Activated CD4-positive, alpha-beta T cell treated with anti-CD3 and anti-CD28 coated beads, Interleukin-2, Interleukin-6, amounts not matched to agents 100 ng/mL and 50 ng/mL, durations not matched to agents 16 hours and 8 hours (primary cell): ENCODE measurements around the gene CFP.
"Not testable (repeated sequence)": the region's sequence is repeated elsewhere in the genome, so short reads cannot be mapped to it uniquely, and the experiment has no call there.

Source experiments
- DNase-seq: peaks from one replicate; pipeline ENCODE4 v3.0.0-alpha.2; 2020

CFP gene

DNA sequence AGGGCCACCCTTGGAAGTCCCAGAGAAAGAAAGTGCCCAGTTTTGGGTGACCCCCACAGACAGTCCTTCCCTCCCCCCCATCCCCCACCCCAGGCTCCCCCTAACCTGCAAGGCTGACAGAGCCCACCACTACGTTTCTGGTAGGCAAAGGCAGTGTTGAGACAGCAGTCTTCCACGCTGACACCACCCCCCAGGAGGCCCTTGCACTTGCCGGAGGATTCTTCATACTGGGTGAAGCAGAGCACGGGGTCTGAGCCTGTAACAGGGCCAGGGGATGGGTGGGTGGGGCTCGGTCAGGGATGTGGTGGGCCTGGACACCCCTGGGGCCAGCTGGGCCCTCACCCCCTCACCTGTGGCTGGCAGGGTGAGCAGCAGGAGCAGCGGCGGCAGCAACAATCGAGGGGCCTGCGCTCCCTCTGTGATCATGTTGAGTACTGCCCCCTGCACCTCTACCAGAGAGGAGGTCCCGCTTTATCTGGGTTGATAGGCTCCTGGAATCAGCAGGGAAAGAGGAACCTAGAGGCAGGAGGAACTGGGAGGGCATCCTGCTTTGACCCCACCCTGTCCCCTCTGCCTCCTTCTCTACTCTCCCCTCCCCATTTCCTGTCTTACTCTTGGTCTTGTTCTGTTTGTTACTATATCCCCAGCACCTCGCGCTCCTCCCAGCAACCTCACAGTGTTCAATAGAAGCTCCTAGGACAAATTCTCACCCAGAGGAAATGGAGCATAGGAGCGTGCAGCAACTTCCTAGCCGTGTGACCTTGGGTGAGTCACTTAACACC, at the start of gene CFP:
Gene CFP, minus strand, starts transcription at position 512 of the 782 bp plus-strand sequence. Its CDS starts 86 bp downstream, at position 426.
- DNase-seq, result no peak

GRCh38 chrX:47675959-47676859, 46.5 kb upstream of the CFP start:
- not testable (repeated sequence) for DNase-seq

DNA sequence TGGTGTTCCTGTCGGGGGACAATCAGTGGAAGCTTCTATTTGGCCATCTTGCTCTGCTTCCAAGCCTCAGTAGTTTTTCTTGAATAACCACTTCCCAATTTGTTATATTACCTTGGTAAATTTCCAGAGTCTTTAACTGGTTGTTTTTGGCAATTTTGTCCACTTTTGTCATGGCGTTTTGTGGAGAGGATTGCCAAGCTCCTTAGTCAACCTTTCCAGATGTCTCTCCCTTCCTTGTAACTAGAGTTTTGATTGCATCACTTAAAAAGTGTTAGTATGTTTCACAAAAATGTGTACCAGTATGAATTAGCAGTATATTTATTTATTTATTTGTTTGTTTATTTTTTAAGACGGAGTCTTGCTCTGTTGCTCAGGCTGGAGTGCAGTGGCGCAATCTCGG, 45.0 kb upstream of the CFP start:
- DNase-seq, result no peak

- DNase-seq, result not testable (repeated sequence)
Measured at GRCh38 chrX:47665797-47666196, 36.1 kb upstream of the CFP start.

GRCh38 chrX:47664737-47665136, 35.0 kb upstream of the CFP start:
- no peak for DNase-seq

DNA sequence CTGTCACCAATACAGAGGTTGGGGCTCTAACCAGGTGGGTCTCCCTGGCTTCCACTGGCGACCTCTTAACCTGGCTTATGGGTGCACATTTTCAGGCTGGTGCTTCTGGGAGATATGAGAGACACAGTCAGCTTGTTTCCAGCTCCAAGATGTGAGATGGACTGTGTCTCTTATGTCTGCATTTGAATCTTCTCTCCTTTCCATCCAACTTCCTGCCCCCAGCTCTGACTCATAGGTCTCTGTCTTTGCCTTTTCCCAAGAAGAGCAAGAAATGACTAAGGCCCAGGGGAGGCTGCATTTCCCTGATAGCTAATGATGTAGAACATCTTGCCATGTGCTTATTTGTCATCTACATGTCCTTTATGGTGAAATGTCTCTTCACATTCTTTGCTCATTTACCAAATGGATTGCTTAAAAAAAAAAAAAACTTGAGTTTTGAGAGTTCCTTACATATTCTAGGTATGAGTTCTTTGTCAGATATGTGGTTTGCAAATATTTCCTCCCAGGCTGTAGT, 32.5 kb upstream of the CFP start:
- peak; percentile 75 for DNase-seq

DNA sequence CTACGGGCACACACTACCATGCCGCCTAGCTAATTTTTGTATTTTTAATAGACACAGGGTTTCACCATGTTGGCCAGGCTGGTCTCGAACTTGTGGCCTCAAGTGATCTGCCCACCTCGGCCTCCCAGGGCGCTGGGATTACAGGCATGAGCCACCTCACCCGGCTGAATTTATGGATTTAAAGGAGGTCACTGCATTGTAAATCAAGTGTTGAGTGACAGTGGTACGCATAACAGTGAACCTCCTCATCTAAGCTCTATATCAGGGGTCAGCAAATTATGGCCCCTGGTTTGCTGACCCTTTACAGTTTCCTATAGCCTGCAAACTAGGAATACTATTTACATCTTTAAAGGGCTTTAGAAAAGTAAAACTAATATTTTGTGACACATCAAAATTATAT, 31.8 kb upstream of the CFP start:
- DNase-seq, result no peak

DNA sequence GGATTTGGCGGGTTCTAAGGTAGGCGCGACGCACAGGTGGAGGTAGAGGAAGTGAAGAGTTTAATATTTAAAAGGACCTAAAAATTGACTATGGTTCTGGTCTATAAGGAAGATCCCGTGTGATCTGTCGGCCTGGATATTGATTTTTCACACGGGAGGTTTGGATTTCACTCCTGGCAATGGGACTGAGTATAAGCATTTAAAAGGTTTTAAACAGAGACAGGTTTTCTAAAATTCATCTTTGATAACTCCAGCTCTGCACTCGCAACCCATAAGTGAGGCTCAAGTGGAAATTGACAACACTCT, 29.6 kb upstream of the CFP start:
- DNase-seq, result no peak

DNA sequence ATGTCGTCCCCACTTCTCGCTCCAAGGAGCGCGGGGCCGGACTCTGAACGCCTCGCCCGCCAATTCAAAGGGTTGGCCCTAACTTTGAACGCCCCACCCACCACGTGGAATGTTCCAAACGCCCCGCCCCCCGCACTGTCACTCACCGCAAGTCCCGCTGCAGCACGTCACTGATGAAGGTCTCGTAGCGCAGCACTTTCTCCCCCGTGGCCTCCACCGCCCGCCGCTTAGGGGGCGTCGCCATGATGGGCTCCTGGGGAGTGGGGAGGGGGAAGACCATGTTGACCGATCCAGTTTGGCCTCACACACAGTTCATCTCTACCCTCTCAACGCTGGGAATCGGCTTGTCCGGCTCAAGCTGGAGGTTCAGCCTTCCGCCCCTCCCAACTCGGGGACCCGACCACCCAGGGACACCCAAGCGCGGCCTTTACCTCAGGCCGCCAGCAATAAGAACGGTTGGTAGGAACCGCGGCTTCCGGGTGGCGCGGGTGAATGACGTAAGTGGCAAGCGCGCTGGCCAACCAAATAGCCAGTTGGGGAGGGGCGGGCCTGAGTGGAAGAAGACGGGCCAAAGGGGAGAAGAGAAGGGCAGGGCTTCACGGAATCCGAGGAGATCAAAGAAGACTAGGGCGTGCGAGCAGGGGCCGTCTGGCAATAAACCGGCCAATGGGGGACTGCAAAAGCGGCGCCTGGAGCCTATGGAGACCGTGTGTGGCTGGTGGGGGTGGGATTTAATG, 29.1 kb upstream of the CFP start, which contains the start of gene UXT:
Gene UXT, minus strand, starts transcription at position 497 of the 737 bp plus-strand sequence. Its CDS starts 253 bp downstream, at position 244.
- DNase-seq, result peak; percentile 94

- DNase-seq, result no peak
Measured at GRCh38 chrX:47658301-47658683, 28.6 kb upstream of the CFP start.

DNA sequence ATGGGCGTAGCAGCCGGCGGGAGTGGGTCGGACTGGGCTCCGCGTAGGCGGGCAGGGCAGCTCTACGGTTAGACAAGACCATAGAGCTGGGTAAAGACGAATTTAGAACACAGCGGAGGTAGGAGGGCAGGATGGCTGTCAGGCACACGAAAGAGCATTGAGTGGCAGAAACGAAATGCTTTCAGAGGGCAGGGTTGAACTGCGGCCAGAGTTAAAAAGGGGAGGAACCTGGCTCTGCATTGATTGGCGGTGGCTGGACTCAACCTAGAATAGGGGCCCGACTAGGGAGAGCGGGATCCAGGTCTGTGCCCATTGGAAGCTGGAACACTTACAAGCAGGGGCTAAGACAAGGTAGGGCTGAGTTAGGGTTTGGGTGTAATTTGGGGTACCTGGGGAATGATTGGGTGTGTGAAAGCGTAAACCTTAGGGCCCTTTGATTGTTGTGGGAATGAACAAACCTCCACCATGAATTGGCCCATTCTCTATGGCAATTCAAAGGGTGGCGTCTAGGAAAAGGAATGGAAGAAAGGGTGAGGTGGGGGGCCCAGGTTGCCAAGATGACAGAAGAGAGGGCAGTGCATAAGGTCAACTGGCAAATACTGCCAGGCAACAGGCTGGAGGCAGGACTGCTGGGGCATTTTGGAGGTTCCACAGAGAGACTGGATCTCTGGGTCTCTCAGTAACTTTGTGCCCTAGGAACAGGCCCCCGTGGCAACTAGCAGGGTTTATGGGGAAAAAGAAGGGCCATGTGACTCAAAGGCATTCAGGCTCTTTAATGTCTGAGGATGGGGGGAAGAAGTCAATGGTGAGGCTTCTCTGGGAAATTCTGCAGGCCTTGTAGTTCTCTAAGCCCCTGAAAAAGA, 21.5 kb upstream of the CFP start:
- no peak for DNase-seq

DNA sequence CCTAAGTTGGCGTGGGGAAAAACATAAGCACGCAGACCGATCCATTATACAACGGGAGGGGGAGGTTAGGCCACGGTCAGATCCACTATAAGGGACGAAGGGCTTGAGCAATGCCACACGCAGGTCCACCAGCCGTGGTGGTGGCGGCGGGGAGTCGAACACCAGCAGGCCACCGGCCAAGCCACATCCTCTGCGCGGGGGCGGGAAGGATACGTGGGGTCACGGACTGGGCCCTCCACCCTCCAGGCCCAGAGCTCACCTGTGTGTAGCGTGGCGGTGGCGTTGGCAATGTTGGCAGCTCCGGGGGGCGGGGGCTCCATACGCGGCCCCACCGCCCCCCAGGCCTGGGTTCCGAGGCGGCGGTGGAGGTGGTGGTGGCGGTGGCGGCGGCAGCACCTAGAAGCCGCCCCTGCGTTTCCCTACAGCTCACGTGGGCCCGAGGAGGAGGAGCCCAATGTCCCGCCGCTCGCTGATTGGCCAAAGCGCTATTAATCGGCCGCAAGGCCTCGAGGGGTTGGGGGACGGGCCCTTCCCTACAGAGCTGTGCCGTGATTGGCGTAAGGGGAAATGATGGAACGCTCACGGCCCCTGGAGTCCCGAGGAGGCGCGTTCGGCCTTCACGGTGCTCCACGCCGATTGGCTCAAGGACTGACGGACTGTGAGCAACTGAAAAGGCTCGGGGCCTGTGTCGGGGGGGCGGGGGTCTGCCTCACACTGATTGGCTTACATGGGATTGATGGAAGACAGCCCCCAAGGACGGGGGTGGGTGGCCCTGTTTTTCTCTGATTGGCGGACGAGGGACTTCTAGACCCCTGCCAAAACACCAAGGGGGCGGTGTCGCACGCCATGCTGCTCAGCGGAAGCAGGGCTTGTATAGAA, 20.7 kb upstream of the CFP start, which contains the start of gene ELK1:
Gene ELK1, minus strand, starts transcription at position 400 of the 879 bp plus-strand sequence. CDS start 9,122 bp downstream, outside the sequence.
- DNase-seq, result peak; percentile 93

DNA sequence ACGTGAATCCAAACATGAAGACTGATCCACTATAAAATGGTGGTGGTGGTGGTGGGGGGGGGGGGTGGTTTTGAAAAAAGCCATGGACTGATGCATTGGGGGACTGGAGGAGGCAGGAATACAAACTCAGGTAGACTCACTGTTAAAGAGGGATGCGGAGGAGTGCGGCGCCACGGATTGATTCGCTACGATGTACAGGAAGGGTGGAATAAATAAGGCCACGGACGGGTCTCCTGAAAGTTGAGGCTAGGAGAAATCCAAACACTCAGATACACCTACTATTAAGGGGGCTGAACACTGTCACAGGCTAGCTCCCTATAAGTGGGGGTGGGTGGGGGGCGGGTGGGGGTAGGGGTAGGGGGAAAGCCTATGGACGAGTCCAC, 20.0 kb upstream of the CFP start:
- no peak for DNase-seq

- DNase-seq, result no peak
Measured at GRCh38 chrX:47649271-47649670, 19.5 kb upstream of the CFP start.

GRCh38 chrX:47648376-47648775, 18.6 kb upstream of the CFP start:
- DNase-seq, result peak; percentile 40

DNA sequence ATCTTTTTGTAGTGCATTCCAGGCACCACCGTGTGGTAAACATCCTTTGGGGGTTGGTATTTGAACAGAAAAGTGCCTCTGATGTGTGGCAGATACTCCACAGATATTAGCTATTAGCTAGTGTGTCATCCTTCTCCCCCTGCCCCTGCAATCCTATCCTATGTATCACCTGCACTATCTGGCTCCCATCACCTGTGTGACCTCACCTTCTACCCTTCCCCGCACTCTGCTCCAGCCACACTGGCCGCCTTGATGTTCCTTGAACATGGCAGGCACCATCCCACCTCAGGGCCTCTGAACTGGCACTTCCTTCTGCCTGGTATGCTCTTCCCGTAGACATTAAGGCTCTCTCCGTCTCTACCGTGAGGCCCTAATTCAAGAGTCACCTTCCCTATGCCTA, 16.9 kb upstream of the CFP start:
- DNase-seq, result no peak

GRCh38 chrX:47645530-47645929, 15.8 kb upstream of the CFP start:
- DNase-seq, result no peak

- peak; percentile 22 for DNase-seq
Measured at GRCh38 chrX:47644557-47645091, 14.9 kb upstream of the CFP start.

GRCh38 chrX:47643926-47644325, 14.2 kb upstream of the CFP start:
- no peak for DNase-seq

DNA sequence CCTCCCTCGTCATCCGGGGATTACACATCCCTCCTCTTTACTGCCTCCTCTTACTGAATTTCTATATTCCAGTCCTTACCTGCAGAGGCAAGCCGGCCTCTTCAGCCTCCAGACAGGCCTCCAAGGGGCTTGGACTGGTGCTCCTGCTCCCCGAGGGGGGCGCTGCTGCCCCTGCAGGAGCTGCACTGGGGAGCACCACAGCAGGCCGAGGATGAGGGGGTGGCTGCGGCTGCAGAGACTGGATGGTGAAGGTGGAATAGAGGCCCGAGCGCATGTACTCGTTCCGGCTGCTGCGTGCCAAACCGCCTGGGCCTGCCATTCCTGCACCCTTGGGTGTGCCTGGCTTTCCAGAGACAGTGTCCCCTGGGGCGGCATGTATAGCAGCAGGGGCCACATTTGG, 9.1 kb upstream of the CFP start:
- no peak for DNase-seq
